HG02884 (cell line): ENCODE results near the gene RSL24D1.

ENCODE experiments used
- ATAC-seq: cut with Tn5 transposase; IDR thresholded peaks from one replicate; pipeline ENCODE4 v1.9.1; 2021; ENCODE audit warnings: mild to moderate bottlenecking, moderate library complexity; ENCODE audit not compliant: unreplicated experiment

RSL24D1 gene

GRCh38 chr15:55196458-55197361 lies at the start of gene RSL24D1:
RSL24D1 (minus strand) TSS chr15:55196941; CDS start chr15:55196890, 51 bp downstream.
- ATAC-seq = peak; percentile 91

DNA sequence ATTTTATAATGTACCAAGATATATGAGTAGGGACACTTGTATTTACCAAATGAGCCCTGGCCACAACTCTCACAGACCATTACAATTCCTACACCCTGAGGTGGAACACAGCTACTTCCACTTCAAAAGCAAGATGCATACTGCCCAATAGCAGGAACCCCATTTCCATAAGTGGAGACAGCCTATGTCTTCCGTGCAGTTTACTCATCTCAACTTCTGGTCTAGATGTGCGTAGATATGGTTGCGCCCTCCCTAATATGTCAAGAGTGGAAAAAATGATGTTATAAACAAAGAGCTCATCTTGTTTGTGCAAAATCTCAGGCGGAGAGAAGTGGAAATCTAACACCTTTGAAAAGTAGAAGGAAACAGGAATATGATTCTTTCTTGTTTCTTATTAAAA lies 48.3 kb upstream of the RSL24D1 start:
- ATAC-seq = no peak

DNA sequence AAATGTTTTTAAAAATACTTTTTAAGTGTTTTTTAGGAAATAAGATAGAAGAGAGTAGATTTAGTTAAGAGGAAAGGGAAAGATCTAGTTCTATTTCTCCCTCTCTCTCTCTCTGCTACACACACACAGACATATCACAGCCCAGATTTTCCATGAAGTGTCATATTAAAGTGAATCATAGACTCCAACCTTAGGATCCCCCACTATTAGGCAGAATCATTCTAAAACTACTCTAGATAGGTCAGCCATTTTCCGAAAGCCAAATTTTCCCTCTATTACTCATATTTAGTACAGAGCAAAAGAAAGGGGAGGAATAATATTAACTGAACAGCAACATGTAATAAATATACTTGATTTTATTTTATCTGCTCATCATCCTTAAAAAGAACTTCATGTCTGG lies 45.1 kb upstream of the RSL24D1 start:
- ATAC-seq = no peak

DNA sequence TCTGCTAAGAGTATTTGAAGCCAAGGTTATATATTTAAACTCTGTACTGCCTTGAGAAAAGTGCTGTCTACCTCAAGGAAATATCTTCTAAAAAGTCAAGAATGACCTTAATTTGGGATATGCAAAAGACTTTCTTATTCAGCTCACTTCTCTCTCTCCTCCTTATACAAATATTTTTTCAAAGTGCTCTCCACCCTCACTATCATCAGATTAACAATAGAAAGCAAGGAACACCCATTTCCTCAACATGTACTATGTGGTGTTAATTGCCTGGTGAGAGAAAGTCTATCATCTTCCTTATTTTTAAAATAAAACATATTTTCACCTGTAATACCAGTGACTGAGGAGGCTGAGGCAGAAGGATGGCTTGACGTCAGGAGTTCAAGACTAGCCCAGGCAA lies 44.4 kb upstream of the RSL24D1 start:
- no peak for ATAC-seq

GRCh38 chr15:55240125-55240760 lies 43.5 kb upstream of the RSL24D1 start:
- ATAC-seq = no peak

- ATAC-seq = no peak
Measured at GRCh38 chr15:55239440-55240124, 42.8 kb upstream of the RSL24D1 start.

DNA sequence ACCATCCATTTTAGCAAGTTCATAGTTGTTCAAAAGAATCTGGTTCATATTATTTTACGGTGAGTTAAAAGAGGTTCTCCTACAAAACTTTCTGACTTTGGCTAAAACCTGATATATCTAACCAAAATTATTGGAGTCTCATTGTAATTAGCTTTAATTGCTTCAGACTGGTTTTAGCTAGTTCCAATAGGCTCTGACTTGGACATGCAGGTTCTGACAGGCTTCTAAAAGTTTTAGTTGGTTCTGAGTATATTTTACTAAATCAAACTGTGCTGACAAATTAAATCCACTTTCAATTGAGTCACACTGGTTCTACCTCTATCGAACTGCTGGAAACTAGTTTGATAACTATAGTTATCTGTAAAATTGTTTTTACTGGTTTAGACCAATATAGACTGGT lies 42.1 kb upstream of the RSL24D1 start:
- no peak for ATAC-seq

GRCh38 chr15:55237219-55238130 lies 40.7 kb upstream of the RSL24D1 start:
- no peak for ATAC-seq

- ATAC-seq = no peak
Measured at GRCh38 chr15:55235546-55236036, 38.9 kb upstream of the RSL24D1 start.

GRCh38 chr15:55234800-55235104 lies 38.0 kb upstream of the RSL24D1 start:
- no peak for ATAC-seq

GRCh38 chr15:55234104-55234799 lies 37.5 kb upstream of the RSL24D1 start:
- no peak for ATAC-seq

DNA sequence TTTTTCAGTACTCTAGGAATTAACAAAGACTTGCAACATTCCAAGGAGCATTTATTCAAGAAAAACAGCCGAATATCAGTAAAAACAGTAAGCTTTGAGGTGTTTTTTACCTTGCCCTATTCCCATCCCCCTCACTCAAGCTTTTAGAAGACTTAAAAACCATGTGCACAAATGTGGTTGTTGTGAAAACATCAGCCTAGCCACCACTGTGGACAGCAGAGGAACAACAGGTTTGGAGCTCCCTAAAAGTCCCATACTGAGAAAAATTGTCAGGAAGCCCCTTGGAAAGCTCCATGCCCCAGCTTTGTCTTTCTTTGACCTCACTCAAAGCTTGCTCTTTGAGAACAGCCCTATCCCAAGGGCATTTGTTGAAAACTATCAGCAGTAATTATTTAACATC lies 34.7 kb upstream of the RSL24D1 start:
- no peak for ATAC-seq

DNA sequence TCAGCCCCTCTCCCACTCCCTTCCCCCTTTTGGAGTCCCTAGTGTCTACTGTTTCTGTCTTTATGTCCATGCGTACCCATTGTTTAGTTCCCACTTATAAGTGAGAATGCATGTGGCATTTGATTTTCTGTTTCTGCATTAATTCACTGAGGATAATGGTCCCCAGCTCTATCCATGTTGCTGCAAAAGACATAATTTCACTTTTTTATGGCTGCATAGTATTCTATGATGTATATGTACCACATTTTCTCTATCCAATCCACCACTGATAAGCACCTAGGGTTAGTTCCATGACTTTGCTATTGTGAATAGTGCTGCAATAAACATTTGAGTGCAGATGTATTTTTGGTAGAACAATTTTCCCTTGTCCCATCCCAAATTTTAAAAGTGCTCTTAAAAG lies 34.2 kb upstream of the RSL24D1 start:
- ATAC-seq = no peak

DNA sequence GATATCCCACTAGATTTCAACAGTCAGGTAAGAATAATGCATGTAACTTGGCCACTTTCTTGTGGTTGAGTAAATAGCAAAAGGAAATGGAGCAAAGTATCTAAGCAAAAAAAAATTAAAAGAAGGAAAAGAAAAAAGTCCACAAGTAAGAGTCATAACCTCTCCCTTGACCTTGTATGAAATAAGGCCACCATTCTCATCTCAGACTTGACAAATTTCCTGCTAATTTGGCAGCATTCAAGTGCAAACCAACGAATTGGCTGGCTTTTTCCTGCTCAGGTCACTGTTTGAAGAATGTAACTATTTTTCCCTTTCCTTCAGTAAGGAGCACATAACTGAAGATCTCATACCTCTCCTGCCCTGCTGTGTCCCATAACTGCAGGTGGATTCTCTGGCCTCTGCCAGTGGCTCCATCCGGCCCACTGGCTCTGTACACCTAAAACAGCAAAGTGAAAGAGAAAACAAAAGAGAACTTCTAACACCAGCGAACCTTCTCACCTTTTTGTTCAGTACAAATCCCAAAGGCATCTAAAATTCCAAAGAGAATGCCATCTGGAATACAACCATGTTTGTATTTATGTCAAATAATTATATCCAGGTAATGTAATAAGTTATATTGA lies 33.4 kb upstream of the RSL24D1 start:
- ATAC-seq = no peak

DNA sequence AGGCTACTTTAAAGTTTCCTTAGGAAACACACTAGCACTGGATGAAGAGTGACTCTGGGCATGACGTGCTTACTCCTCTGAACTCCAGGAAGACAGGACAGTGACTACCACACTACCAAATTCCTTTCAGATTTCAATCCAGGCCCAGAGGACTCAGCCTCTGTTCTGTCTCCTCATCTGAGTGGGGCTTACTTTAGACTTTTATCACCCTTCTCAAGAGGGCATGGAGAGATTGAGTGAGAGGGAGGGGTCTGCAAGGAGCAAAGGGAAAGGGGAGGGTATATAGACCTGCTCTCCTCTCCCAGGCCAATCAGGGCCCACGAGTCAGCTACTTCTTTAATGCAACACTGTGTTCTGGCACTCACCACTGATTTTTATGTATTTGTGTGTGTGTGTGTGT lies 29.4 kb upstream of the RSL24D1 start:
- no peak for ATAC-seq

DNA sequence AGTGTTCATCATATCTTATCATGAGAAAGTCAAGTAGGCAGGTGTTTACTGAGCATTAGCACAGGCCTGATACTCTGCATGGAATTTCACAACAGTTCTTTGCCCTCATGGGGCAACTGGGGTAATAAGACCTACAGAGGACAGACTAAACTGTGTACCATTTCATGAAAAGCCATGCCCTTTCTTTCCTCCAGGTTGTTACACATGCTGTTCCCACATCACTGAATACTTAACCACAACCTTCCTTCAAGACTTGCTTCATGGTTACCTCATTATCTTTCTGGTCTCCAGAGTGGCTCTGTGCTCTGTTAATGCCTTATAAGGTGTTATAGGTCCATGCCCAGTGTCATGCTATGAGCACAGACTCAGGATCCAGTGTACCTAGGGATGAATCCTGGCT lies 28.2 kb upstream of the RSL24D1 start:
- ATAC-seq = peak; percentile 34

- ATAC-seq = peak; percentile 69
Measured at GRCh38 chr15:55222588-55222987, 25.8 kb upstream of the RSL24D1 start.

- ATAC-seq = no peak
Measured at GRCh38 chr15:55221090-55222011, 24.6 kb upstream of the RSL24D1 start.

DNA sequence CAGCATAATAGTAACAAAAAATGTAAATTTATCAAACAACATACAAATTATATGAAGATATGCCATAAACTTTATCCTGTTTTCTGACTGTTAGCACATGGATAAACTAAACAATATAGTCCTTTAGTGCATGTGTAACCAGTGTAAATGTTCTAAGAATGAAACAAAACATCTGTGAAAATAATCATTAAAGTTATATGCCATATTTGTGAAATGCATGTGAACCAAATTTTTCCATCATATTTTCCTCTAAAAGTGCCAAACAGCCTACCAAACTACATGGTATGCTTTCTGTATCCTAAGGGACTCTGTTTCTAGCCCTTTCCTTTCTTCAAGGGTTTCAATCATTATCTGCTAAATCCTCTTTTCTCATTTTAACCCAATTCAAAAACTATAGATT lies 23.9 kb upstream of the RSL24D1 start:
- ATAC-seq = no peak
